ENCODE measurements around the gene FAM50B.
"Not testable (repeated sequence)": the region's sequence is repeated elsewhere in the genome, so short reads cannot be mapped to it uniquely, and the experiment has no call there.

Gene FAM50B

GRCh38 chr6:3849681-3850450 is 693 bp downstream of the FAM50B start:
- DNase-seq (ENCODE audit: low read depth), result no peak

- no peak for DNase-seq (ENCODE audit: low read depth)
Observed at GRCh38 chr6:3850451-3851203, 1.5 kb downstream of the FAM50B start.

- no peak for DNase-seq (ENCODE audit: low read depth)
Observed at GRCh38 chr6:3851839-3852238, 2.7 kb downstream of the FAM50B start.

GRCh38 chr6:3852391-3852790 is 3.2 kb downstream of the FAM50B start:
- DNase-seq (ENCODE audit: low read depth), result no peak

- no peak for DNase-seq (ENCODE audit: low read depth)
Observed at GRCh38 chr6:3855866-3856265, 6.7 kb downstream of the FAM50B start.

GRCh38 chr6:3856576-3856975 is 7.4 kb downstream of the FAM50B start:
- no peak for DNase-seq (ENCODE audit: low read depth)

- DNase-seq (ENCODE audit: low read depth), result no peak
Observed at GRCh38 chr6:3857468-3858456, 8.6 kb downstream of the FAM50B start.

GRCh38 chr6:3859878-3860552 is 10.8 kb downstream of the FAM50B start:
- DNase-seq (ENCODE audit: low read depth), result no peak

- no peak for DNase-seq (ENCODE audit: low read depth)
Observed at GRCh38 chr6:3861424-3861823, 12.3 kb downstream of the FAM50B start.

- DNase-seq (ENCODE audit: low read depth), result no peak
Observed at GRCh38 chr6:3862038-3862437, 12.9 kb downstream of the FAM50B start.

GRCh38 chr6:3863322-3863721 is 14.1 kb downstream of the FAM50B start:
- DNase-seq (ENCODE audit: low read depth), result not testable (repeated sequence)

GRCh38 chr6:3865463-3865862 is 16.3 kb downstream of the FAM50B start:
- DNase-seq (ENCODE audit: low read depth), result no peak

- DNase-seq (ENCODE audit: low read depth), result no peak
Observed at GRCh38 chr6:3867641-3868502, 18.7 kb downstream of the FAM50B start.

- no peak for DNase-seq (ENCODE audit: low read depth)
Observed at GRCh38 chr6:3868544-3868943, 19.4 kb downstream of the FAM50B start.

- no peak for DNase-seq (ENCODE audit: low read depth)
Observed at GRCh38 chr6:3869284-3869631, 20.1 kb downstream of the FAM50B start.

- DNase-seq (ENCODE audit: low read depth), result no peak
Observed at GRCh38 chr6:3869632-3870527, 20.7 kb downstream of the FAM50B start.

GRCh38 chr6:3870528-3870925 is 21.4 kb downstream of the FAM50B start:
- DNase-seq (ENCODE audit: low read depth), result no peak

GRCh38 chr6:3871515-3871914 is 22.3 kb downstream of the FAM50B start:
- no peak for DNase-seq (ENCODE audit: low read depth)

- DNase-seq (ENCODE audit: low read depth), result no peak
Observed at GRCh38 chr6:3871939-3872338, 22.8 kb downstream of the FAM50B start.

GRCh38 chr6:3872370-3872854 is 23.2 kb downstream of the FAM50B start:
- no peak for DNase-seq (ENCODE audit: low read depth)

Data from stimulated activated CD8-positive, alpha-beta memory T cell treated with anti-CD3 and anti-CD28 coated beads, Interleukin-12 subunit alpha, Interleukin-12 subunit beta, amount 100 ng/mL, for 4 hours (primary cell).